Measurements from ENCODE around the gene SLC9A9.

SLC9A9 gene

DNA sequence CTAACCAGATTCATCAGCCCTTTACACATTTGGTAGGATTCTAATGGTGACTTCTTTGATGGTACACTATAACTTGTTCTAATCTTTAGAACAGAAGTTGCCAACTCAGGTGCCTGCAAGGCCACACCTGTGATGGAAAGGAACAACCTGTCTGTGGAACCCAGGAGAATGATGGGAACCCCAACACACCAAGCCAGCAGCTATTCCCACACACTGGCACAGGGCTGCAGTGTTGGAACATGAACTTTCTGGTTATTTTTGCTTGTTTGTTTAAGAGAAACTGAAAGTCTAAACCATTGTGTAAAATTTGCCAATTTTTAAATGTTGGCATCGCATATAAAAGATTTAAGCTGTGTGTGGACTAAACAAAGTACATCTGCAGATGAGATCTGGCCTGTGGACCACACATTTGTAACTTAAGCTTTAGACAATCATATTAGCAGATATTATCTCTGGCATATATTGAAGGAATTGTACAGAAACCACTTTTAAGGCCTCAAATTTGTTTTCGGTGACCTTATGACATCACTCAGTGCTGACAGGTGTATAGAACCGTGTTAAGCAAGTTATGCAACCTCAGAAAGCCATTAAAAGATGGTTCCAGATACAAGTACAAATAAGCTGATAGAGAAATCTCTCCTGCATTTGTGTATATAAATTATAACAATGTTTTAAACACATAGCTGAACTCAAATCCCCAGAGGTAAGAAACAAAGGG is 242.9 kb downstream of the SLC9A9 start:
- no peak for TF ChIP-seq CTCF (IDR thresholded peaks at IDR 0.05; ENCODE audit: low read depth, low read length)

DNA sequence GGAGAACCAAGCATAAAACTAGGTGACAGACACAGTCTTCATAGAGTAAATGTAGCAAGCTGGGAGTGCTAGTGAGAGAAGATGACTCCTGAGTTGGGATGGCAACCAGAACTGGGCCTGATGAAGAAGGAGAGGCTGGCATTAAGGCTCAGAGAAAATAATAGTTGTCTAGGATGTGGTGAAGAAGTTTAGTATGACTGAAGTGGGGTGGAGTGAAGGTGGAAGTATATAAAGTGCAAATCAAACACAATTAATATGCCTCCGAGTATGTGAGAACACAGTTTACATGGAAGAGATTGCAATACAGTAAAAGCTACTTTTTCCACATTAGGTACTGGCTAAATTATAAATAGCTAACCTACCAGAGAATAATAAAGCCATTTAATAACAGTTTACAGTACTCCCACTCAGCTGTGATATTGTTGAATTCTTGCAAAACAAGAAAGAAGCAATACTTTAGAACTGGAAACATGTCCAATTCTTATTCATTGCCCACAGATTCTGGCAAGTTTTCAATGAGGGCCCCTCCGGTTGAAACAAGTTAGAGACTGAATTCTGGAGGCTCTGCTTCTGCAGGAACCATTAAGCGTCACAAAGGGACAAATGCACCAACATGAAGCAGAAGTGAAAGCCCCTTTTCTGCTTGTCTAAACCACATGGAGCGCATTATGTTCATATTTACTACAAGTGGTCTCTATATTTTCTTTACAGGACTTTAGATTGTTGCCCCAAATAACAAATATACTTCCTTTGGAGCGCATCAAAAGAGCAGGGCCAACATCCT is 243.7 kb downstream of the SLC9A9 start:
- H3K4me3 ChIP-seq (replicated peaks in 1 of 2; ENCODE audit: low read depth in 2 of 2, low read length in 2 of 2): no peak overlapping the region
- no peak for TF ChIP-seq CTCF (IDR thresholded peaks at IDR 0.05; ENCODE audit: low read depth, low read length)
- DNase-seq (ENCODE audit: low read depth in 2 of 2): peak in 1 of 2 donors; percentile 13

More for the DNA sequence above, 242.9 kb downstream of the SLC9A9 start:
- DNase-seq (ENCODE audit: low read depth in 2 of 2): no peak
- H3K4me3 ChIP-seq (replicated peaks in 1 of 2; ENCODE audit: low read depth in 2 of 2, low read length in 2 of 2): no peak overlapping the region

DNA sequence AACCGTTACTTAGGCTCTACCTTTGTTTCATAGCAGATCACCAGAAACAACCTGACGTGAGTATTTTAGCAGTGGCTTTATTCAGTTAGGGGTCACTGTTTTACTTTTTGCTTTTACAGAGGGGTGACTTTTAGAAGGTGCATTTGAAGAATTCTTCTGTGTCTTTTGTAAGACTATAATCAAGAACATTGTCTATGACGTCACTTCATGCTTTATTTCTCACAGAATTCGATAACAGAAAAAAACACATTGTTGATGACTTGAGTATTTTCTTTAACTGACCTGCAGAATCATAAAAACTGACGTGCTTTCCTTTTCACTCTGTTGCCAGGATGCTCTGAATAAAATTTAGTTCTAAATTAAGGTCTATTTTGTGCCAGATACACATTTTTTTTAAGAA is 244.5 kb downstream of the SLC9A9 start:
- no peak for TF ChIP-seq CTCF (IDR thresholded peaks at IDR 0.05; ENCODE audit: low read depth, low read length)
- no peak overlapping the region for H3K4me3 ChIP-seq (replicated peaks in 1 of 2; ENCODE audit: low read depth in 2 of 2, low read length in 2 of 2)
- no peak for DNase-seq (ENCODE audit: low read depth in 2 of 2)

DNA sequence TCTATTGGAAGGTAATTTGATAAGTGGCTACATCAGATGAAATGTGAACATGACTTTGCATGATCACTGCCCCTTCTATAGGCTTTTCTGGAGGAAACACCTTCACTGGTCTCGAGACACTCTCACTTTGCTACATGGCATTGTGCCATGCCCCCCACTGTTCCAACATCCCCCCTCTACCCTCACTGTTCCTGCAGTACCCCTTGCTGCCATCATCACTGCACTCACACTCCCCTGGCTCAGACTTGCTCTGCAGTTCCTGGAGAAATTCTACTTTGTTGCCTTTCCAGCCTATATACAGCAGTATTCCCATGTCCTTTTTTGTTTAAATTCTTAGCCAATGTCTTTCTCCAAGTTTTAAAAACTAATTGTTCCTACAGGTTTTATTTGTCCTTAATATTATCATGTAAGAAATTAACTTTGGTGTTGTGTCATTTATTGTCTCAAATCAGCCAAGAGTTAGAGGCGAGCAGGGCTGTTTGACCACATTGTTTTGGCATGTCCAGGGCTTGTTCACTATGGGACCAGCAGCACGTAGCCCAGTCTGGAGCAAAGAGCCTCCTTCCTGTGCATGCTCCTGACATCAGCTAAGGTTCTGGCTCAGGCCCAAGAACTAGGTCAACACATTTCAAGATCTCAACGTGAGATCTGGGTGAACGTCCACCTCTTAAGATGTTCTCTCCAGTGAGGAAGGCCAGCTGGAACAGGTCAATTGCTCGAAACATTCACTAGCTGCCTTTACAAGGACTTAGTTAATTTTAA is 246.4 kb downstream of the SLC9A9 start:
- peak; percentile 1 for TF ChIP-seq CTCF (IDR thresholded peaks at IDR 0.05; ENCODE audit: low read depth, low read length)
- H3K4me3 ChIP-seq (replicated peaks in 1 of 2; ENCODE audit: low read depth in 2 of 2, low read length in 2 of 2): no peak overlapping the region
- peak; percentile 78 to 94 for DNase-seq (ENCODE audit: low read depth in 2 of 2)

- DNase-seq (ENCODE audit: low read depth in 2 of 2): peak; percentile 31 to 87
- no peak for TF ChIP-seq CTCF (IDR thresholded peaks at IDR 0.05; ENCODE audit: low read depth, low read length)
- no peak overlapping the region for H3K4me3 ChIP-seq (replicated peaks in 1 of 2; ENCODE audit: low read depth in 2 of 2, low read length in 2 of 2)
Observed at GRCh38 chr3:143600756-143601718, 247.2 kb downstream of the SLC9A9 start.
